D721Med (cell line): ENCODE results near the gene KCNMB4.

Experiments used
- DNase-seq: peaks from one replicate; pipeline ENCODE4 v3.0.0; 2011; ENCODE audit warnings: low spot score; ENCODE audit not compliant: insufficient read length
- FAIRE-seq: peaks from 2 replicates; lab custom pipeline; 2011; peaks lifted over from hg19 to GRCh38; lab: Jason Lieb, UNC
- CTCF ChIP-seq: IDR thresholded peaks from 2 replicates; pipeline ENCODE4 v1.5.1; 2012; ENCODE audit warnings: mild to moderate bottlenecking, control low read depth; ENCODE audit not compliant: insufficient read depth; ENCODE audit errors: missing control alignments

Gene KCNMB4

GRCh38 chr12:70365648-70366518 is at the start of gene KCNMB4:
Gene KCNMB4, plus strand, starts transcription at chr12:70366290. Its CDS starts 445 bp downstream, at chr12:70366735.
- FAIRE-seq (no peak), DNase-seq (peak; percentile 27)
- no peak for TF ChIP-seq CTCF

GRCh38 chr12:70317781-70318180 is 48.3 kb upstream of the KCNMB4 start:
- no peak for TF ChIP-seq CTCF

GRCh38 chr12:70319605-70320004 is 46.5 kb upstream of the KCNMB4 start:
- FAIRE-seq (no peak), DNase-seq (no peak)
- TF ChIP-seq CTCF: no peak

More at GRCh38 chr12:70317781-70318180, 48.3 kb upstream of the KCNMB4 start:
- FAIRE-seq (no peak), DNase-seq (no peak)

GRCh38 chr12:70321191-70321590 is 44.9 kb upstream of the KCNMB4 start:
- TF ChIP-seq CTCF: no peak
- no peak for DNase-seq
- no peak for FAIRE-seq

GRCh38 chr12:70327541-70327940 is 38.5 kb upstream of the KCNMB4 start:
- no peak for FAIRE-seq
- DNase-seq: no peak
- no peak for TF ChIP-seq CTCF

GRCh38 chr12:70329728-70330127 is 36.4 kb upstream of the KCNMB4 start:
- DNase-seq (no peak), FAIRE-seq (no peak)
- TF ChIP-seq CTCF: no peak

GRCh38 chr12:70330158-70330557 is 35.9 kb upstream of the KCNMB4 start:
- FAIRE-seq (no peak), DNase-seq (no peak)
- no peak for TF ChIP-seq CTCF
